HepG2 (cell line): Measurements from ENCODE around the gene POFUT1. TPM values are rescaled to one million over a fixed set of nuclear protein-coding genes. Genes with fewer than 3 reads are reported as not detected.

Source experiments
- EZH2 ChIP-seq: conservative IDR thresholded peaks from 2 replicates; pipeline ENCODE4 v1.6.1; 2012; ENCODE audit warnings: mild to moderate bottlenecking, low read depth, low read length, moderate library complexity
- HNF4A ChIP-seq: sonication (generic); formaldehyde crosslinking; IDR thresholded peaks from 2 replicates; pipeline ENCODE4 v1.4.0; 2020; ENCODE audit warnings: missing genetic modification reagents
- HOXD1 ChIP-seq: sonication (generic); formaldehyde crosslinking; IDR thresholded peaks from 2 replicates; pipeline ENCODE4 v1.5.0; 2020; ENCODE audit warnings: missing genetic modification reagents
- KDM3A ChIP-seq: IDR thresholded peaks from 2 replicates; pipeline ENCODE4 v1.6.1; 2018; ENCODE audit warnings: low read depth, missing compliant biosample characterization
- MEIS2 ChIP-seq: sonication (generic); formaldehyde crosslinking; IDR thresholded peaks from 2 replicates; pipeline ENCODE4 v1.9.0; 2021; ENCODE audit warnings: mild to moderate bottlenecking, missing genetic modification reagents
- MLLT10 ChIP-seq: sonication (generic); formaldehyde crosslinking; IDR thresholded peaks from 2 replicates; pipeline ENCODE4 v1.4.0; 2020; ENCODE audit warnings: missing genetic modification reagents
- PHB2 ChIP-seq: fragments of 450-650 bp; IDR thresholded peaks from 2 replicates; pipeline ENCODE4 v1.6.1; 2018; ENCODE audit not compliant: partially characterized antibody
- PLRG1 ChIP-seq: fragments of 450-650 bp; conservative IDR thresholded peaks from 2 replicates; pipeline ENCODE4 v1.6.1; 2016
- SRSF4 ChIP-seq: fragments of 200-400 bp; formaldehyde crosslinking; IDR thresholded peaks from one replicate; pipeline ENCODE4 v1.6.1; 2018; ENCODE audit warnings: mild to moderate bottlenecking, low read depth, low read length, moderate library complexity; ENCODE audit not compliant: poor library complexity, severe bottlenecking
- ZC3H13 ChIP-seq: sonication (generic); formaldehyde crosslinking; IDR thresholded peaks from 2 replicates; pipeline ENCODE4 v1.8.1; 2023; ENCODE audit warnings: mild to moderate bottlenecking, missing genetic modification reagents, moderate library complexity
- ZC3H4 ChIP-seq: sonication (generic); formaldehyde crosslinking; IDR thresholded peaks from 2 replicates; pipeline ENCODE4 v1.4.0; 2020; ENCODE audit warnings: missing genetic modification reagents, borderline replicate concordance
- ZNF20 ChIP-seq: sonication (generic); formaldehyde crosslinking; IDR thresholded peaks from 2 replicates; pipeline ENCODE4 v1.4.0; 2020; ENCODE audit warnings: mild to moderate bottlenecking, moderate library complexity, missing genetic modification reagents
- ZNF430 ChIP-seq: sonication (generic); formaldehyde crosslinking; IDR thresholded peaks from 2 replicates; pipeline ENCODE4 v1.9.0; 2021; ENCODE audit warnings: mild to moderate bottlenecking, missing genetic modification reagents
- ZNF451 ChIP-seq: sonication (generic); formaldehyde crosslinking; IDR thresholded peaks from 2 replicates; pipeline ENCODE4 v1.5.0; 2020; ENCODE audit warnings: mild to moderate bottlenecking, missing genetic modification reagents
- ZNF576 ChIP-seq: sonication (generic); formaldehyde crosslinking; IDR thresholded peaks from 2 replicates; pipeline ENCODE4 v1.4.0; 2020; ENCODE audit warnings: mild to moderate bottlenecking, missing genetic modification reagents
- ZNF577 ChIP-seq: sonication (generic); formaldehyde crosslinking; IDR thresholded peaks from 2 replicates; pipeline ENCODE4 v1.4.0; 2020; ENCODE audit warnings: mild to moderate bottlenecking, low read depth, missing genetic modification reagents, borderline replicate concordance
- ZNF841 ChIP-seq: sonication (generic); formaldehyde crosslinking; IDR thresholded peaks from 2 replicates; pipeline ENCODE4 v1.8.1; 2023; ENCODE audit warnings: missing genetic modification reagents, borderline replicate concordance
- ZXDC ChIP-seq: sonication (generic); formaldehyde crosslinking; IDR thresholded peaks from 2 replicates; pipeline ENCODE4 v1.5.0; 2020; ENCODE audit warnings: mild to moderate bottlenecking, missing genetic modification reagents
- polyA plus RNA-seq, 8 experiments: library from polyadenylated mRNA; depleted of rRNA in 3 of 8; stranded (reverse) in 7 of 8; unstranded in 1 of 8; fragments of >200 nt; fragmentation: Illumina TruSeq in 4 of 8; extraction: Trizol in 4 of 8; gene quantifications; 2 replicates each; pipeline versions ENCODE4 v1.2.1 to v1.2.3, GENCODE V29; 2011 to 2016; ENCODE audit warnings: low read depth in 4 of 8, missing spikeins in 1 of 8, mixed read lengths in 1 of 8; ENCODE audit not compliant: insufficient read depth in 1 of 8
- total RNA-seq, 5 experiments: library from RNA; depleted of rRNA; stranded (reverse); fragments of >200 nt; fragmentation: Illumina TruSeq; extraction: Trizol; gene quantifications; 2 replicates each; pipeline ENCODE4 v1.2.3, GENCODE V29; 2016; ENCODE audit warnings: low read depth in 1 of 5
- TF ChIP-seq, protein P1 (sequence below): sonication (generic); formaldehyde crosslinking; IDR thresholded peaks from 2 replicates; pipeline ENCODE4 v1.4.0; 2020; ENCODE audit warnings: missing genetic modification reagents, borderline replicate concordance
- TF ChIP-seq, protein P2 (sequence below): sonication (generic); formaldehyde crosslinking; conservative IDR thresholded peaks from 2 replicates; pipeline ENCODE4 v1.8.1; 2023; ENCODE audit warnings: missing genetic modification reagents
- TF ChIP-seq, protein P3 (sequence below): sonication (generic); formaldehyde crosslinking; IDR thresholded peaks from 2 replicates; pipeline ENCODE4 v1.5.1; 2020; ENCODE audit warnings: mild to moderate bottlenecking, moderate library complexity, missing genetic modification reagents

Gene POFUT1
- total and polyA plus RNA-seq, 2 of the 13 experiments (the other 11 are each of a cell fraction or from before 2014, with no cell fraction given) = 35.5 to 58.3 TPM

- TF ChIP-seq ZXDC (CRISPR knock-in tag) (no peak; the same call in 1 of the 2 replicates), HNF4A (CRISPR knock-in tag) (peak; percentile 42; the same call in 1 of the 2 replicates), ZNF576 (CRISPR knock-in tag) (no peak), SRSF4 (no peak), ZC3H13 (CRISPR knock-in tag) (no peak), HOXD1 (CRISPR knock-in tag) (peak; percentile 74), PLRG1 (no peak), ZC3H4 (no peak), MEIS2 (peak; percentile 90), MLLT10 (no peak), ZNF430 (CRISPR knock-in tag) (peak; percentile 40), ZNF20 (CRISPR knock-in tag) (no peak), EZH2 (no peak), ZNF841 (CRISPR knock-in tag) (no peak), KDM3A (CRISPR knock-in tag) (peak; percentile 62), ZNF577 (no peak), ZNF451 (CRISPR knock-in tag) (peak; percentile 96), PHB2 (no peak)
- TF ChIP-seq, protein P1, sequence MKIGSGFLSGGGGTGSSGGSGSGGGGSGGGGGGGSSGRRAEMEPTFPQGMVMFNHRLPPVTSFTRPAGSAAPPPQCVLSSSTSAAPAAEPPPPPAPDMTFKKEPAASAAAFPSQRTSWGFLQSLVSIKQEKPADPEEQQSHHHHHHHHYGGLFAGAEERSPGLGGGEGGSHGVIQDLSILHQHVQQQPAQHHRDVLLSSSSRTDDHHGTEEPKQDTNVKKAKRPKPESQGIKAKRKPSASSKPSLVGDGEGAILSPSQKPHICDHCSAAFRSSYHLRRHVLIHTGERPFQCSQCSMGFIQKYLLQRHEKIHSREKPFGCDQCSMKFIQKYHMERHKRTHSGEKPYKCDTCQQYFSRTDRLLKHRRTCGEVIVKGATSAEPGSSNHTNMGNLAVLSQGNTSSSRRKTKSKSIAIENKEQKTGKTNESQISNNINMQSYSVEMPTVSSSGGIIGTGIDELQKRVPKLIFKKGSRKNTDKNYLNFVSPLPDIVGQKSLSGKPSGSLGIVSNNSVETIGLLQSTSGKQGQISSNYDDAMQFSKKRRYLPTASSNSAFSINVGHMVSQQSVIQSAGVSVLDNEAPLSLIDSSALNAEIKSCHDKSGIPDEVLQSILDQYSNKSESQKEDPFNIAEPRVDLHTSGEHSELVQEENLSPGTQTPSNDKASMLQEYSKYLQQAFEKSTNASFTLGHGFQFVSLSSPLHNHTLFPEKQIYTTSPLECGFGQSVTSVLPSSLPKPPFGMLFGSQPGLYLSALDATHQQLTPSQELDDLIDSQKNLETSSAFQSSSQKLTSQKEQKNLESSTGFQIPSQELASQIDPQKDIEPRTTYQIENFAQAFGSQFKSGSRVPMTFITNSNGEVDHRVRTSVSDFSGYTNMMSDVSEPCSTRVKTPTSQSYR (CRISPR knock-in tag) = peak; percentile 37; the same call in 1 of the 2 replicates
- TF ChIP-seq, protein P2, sequence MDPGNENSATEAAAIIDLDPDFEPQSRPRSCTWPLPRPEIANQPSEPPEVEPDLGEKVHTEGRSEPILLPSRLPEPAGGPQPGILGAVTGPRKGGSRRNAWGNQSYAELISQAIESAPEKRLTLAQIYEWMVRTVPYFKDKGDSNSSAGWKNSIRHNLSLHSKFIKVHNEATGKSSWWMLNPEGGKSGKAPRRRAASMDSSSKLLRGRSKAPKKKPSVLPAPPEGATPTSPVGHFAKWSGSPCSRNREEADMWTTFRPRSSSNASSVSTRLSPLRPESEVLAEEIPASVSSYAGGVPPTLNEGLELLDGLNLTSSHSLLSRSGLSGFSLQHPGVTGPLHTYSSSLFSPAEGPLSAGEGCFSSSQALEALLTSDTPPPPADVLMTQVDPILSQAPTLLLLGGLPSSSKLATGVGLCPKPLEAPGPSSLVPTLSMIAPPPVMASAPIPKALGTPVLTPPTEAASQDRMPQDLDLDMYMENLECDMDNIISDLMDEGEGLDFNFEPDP (CRISPR knock-in tag) = peak; percentile 49; the same call in 1 of the 2 replicates
- TF ChIP-seq, protein P3, sequence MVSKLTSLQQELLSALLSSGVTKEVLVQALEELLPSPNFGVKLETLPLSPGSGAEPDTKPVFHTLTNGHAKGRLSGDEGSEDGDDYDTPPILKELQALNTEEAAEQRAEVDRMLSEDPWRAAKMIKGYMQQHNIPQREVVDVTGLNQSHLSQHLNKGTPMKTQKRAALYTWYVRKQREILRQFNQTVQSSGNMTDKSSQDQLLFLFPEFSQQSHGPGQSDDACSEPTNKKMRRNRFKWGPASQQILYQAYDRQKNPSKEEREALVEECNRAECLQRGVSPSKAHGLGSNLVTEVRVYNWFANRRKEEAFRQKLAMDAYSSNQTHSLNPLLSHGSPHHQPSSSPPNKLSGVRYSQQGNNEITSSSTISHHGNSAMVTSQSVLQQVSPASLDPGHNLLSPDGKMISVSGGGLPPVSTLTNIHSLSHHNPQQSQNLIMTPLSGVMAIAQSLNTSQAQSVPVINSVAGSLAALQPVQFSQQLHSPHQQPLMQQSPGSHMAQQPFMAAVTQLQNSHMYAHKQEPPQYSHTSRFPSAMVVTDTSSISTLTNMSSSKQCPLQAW (CRISPR knock-in tag) = 0 out of 2 replicates have a peak, but pooled peaks have one; percentile 48
Measured at GRCh38 chr20:32207626-32208498, at the start of gene POFUT1, which contains the start of gene PLAGL2 (continued).
